Lower leg skin (tissue), 3 donors: ENCODE measurements around the gene HES3.

Experiments
- CTCF ChIP-seq, 3 donors: fragments of 450-650 bp; IDR thresholded peaks; one replicate each; pipeline ENCODE4 v1.5.1; 2016; ENCODE audit warnings: antibody characterized with exemption in 3 of 3, mild to moderate bottlenecking in 3 of 3, moderate library complexity in 2 of 3
- POLR2A ChIP-seq, 2 donors: fragments of 450-650 bp; IDR thresholded peaks; one replicate each; pipeline ENCODE4 v1.6.1; 2016 to 2017; ENCODE audit warnings: antibody characterized with exemption in 2 of 2, mild to moderate bottlenecking in 1 of 2, moderate library complexity in 1 of 2

GRCh38 chr1:6245086-6245868 lies 1.3 kb downstream of the HES3 start:
- TF ChIP-seq CTCF (IDR thresholded peaks at IDR 0.05): peak in 1 of 3 donors; percentile 45
- no peak for TF ChIP-seq POLR2A (IDR thresholded peaks at IDR 0.05)
